ENCODE data around the gene TPTE. TPM values are rescaled to one million over a fixed set of nuclear protein-coding genes. Genes with fewer than 3 reads are reported as not detected.
"Not testable (repeated sequence)": the region's sequence is repeated elsewhere in the genome, so short reads cannot be mapped to it uniquely, and the experiment has no call there.

The TPTE gene
- total RNA-seq: under 1 TPM in 2 of 4 donors, not detected in 2; 0.22 to 0.54 TPM

DNA sequence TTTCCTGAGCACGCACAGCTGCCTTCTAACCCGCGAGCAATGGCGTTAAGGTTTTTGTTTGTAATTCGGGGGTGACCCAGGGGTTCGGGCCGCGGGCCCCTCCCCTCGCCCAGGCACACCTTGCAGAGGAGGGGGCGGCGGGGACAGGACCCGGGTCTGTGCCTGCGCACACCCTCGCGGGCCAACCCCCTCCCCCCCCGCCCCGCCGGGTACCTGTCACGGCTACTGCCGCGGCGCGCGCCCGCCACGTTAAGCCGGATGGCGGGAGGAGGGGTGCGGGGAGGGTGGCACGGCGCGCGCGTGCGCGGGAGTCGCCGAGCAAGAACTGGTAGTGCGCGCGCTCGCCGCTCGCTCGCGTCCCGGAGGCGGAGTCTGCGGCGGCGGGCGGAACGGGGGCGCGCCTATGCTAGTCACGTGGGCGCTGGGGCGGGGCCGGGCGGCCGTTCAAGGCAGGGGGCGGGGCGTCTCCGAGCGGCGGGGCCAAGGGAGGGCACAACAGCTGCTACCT lies at the start of gene TPTE:
Gene TPTE, plus strand, starts transcription at position 493 of the 508 bp plus-strand sequence. CDS start 17,141 bp downstream, outside the sequence.
- H3K27me3 ChIP-seq: no peaks in the 10 kb centered on the region
- no peak for TF ChIP-seq POLR2A (IDR thresholded peaks at IDR 0.05)
- TF ChIP-seq, protein P1, sequence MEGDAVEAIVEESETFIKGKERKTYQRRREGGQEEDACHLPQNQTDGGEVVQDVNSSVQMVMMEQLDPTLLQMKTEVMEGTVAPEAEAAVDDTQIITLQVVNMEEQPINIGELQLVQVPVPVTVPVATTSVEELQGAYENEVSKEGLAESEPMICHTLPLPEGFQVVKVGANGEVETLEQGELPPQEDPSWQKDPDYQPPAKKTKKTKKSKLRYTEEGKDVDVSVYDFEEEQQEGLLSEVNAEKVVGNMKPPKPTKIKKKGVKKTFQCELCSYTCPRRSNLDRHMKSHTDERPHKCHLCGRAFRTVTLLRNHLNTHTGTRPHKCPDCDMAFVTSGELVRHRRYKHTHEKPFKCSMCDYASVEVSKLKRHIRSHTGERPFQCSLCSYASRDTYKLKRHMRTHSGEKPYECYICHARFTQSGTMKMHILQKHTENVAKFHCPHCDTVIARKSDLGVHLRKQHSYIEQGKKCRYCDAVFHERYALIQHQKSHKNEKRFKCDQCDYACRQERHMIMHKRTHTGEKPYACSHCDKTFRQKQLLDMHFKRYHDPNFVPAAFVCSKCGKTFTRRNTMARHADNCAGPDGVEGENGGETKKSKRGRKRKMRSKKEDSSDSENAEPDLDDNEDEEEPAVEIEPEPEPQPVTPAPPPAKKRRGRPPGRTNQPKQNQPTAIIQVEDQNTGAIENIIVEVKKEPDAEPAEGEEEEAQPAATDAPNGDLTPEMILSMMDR (IDR thresholded peaks at IDR 0.05): no peak
- no peaks in the 10 kb centered on the region for H3K4me1 ChIP-seq
- no peak within 1 kb of the TSS for H3K27ac ChIP-seq
- intact Hi-C loops (cut with DNase I): no loop called here
- no peaks in the 10 kb centered on the region for H3K36me3 ChIP-seq
- no peak for DNase-seq
- WGBS, 2 donors: 58 to 63% methylated on average over 46 to 60 of the region's 66 CpGs
- no peak within 1 kb of the TSS for H3K4me3 ChIP-seq (replicated peaks in 1 of 3)
- H3K9me3 ChIP-seq: no peaks in the 10 kb centered on the region

DNA sequence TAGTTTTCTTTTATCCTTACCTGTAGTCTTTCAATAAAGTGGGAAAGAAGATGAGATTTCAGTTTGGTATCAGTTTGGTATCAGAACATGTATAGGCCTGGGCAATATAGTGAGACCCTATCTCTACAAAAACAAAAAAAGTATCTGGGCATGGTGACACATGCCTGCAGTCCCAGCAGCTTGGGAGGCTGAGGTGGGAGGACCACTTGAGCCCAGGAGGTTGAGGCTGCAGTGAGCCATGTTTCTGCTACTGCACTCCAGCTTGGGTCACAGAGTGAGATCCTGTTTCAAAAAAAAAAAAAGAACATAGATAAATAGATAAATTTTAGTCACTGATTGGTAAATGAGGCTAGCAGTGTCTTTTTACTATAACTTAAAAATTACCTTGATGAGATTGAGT lies 49.4 kb upstream of the TPTE start:
- H3K9me3 ChIP-seq; H3K4me1 ChIP-seq; intact Hi-C loops (cut with DNase I); DNase-seq; H3K36me3 ChIP-seq; H3K4me3 ChIP-seq (replicated peaks in 1 of 3); H3K27me3 ChIP-seq; H3K27ac ChIP-seq: not testable (repeated sequence)

DNA sequence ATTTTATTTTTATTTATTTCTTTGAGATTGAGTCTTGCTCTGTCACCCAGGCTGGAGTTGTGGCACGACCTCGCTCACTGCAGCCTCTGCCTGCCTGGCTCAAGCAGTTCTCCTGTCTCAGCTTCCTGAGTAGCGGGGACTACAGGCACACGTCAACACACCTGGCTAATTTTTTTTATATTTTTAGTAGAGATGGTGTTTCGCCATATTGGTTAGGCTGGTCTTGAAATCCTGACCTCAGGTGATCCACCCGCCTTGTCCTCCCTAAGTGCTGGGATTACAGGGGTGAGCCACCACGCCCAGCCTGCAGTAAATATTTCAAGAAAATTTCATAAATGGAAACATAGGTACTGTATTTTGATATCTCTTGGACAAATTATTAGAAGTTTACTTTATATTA lies 43.6 kb upstream of the TPTE start:
- WGBS, 2 donors: 49 to 61% methylated on average over 7 of the region's 7 CpGs
- H3K27ac ChIP-seq; H3K27me3 ChIP-seq; H3K4me3 ChIP-seq (replicated peaks in 1 of 3); H3K9me3 ChIP-seq; DNase-seq; intact Hi-C loops (cut with DNase I); H3K4me1 ChIP-seq; H3K36me3 ChIP-seq: not testable (repeated sequence)

DNA sequence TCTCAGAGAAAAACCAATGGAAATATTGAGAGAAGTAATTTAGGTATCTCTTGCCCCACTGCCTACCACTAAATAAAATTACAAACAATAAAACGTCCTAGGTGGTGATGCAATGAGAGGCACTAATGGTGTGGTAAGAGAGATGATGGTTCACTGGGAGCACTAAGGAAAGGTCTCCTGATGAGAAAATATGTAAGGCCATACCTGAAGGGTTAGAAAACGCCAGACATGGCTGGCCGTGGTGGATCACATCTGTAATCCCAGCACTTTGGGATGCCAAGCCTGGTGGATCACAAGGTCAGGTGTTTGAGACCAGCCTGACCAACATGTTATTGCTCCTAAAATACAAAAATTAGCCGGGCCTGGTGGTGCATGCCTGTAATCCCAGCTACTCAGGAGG lies 41.5 kb upstream of the TPTE start:
- H3K36me3 ChIP-seq; H3K27me3 ChIP-seq; H3K4me3 ChIP-seq (replicated peaks in 1 of 3); H3K4me1 ChIP-seq; H3K9me3 ChIP-seq; H3K27ac ChIP-seq; intact Hi-C loops (cut with DNase I); DNase-seq: not testable (repeated sequence)
- 35 to 40% methylated on average over 4 of the region's 4 CpGs for WGBS, 2 donors

DNA sequence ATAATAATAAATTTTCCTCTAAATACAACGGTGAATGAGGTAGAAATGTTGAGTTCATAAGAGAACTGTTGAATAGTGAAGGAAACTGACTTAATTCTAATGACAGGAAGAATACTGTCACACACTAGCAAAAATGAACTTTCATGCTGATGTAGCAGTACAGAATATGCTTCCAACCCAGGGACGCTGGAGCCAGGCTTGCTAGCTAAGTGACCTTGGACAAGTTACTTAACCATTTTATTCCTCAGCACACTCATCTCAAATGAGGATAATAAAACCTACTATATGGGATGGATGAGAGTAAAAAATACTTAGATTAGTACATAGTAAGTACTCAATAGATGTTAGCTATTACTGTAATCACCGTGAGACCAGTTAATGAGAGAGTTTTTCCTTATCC lies 36.5 kb upstream of the TPTE start:
- H3K4me3 ChIP-seq (replicated peaks in 1 of 3); H3K36me3 ChIP-seq; DNase-seq; H3K27ac ChIP-seq; intact Hi-C loops (cut with DNase I); H3K9me3 ChIP-seq; H3K4me1 ChIP-seq; H3K27me3 ChIP-seq: not testable (repeated sequence)
- 57 to 62% methylated on average over 3 of the region's 3 CpGs for WGBS, 2 donors

DNA sequence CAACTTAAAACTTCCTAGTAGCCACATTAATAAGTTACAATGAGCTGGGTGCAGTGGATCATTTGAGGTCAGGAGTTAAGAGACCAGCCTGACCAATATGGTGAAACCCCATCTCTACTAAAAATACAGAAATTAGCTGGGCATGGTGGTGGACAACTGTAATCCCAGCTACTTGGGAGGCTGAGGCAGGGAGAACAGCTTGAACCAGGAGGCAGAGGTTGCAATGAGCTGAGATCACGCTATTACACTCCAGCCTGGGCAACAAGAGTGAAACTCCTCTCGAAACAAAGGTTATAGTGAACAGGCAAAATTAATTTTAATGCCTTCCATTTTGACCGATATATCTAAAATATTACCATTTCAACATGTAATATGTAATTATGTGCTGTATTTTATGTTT lies 30.9 kb upstream of the TPTE start:
- H3K36me3 ChIP-seq; intact Hi-C loops (cut with DNase I); H3K27me3 ChIP-seq; H3K4me1 ChIP-seq; DNase-seq; H3K9me3 ChIP-seq; H3K4me3 ChIP-seq (replicated peaks in 1 of 3); H3K27ac ChIP-seq: not testable (repeated sequence)
- 54 to 63% methylated on average over 3 of the region's 3 CpGs for WGBS, 2 donors

DNA sequence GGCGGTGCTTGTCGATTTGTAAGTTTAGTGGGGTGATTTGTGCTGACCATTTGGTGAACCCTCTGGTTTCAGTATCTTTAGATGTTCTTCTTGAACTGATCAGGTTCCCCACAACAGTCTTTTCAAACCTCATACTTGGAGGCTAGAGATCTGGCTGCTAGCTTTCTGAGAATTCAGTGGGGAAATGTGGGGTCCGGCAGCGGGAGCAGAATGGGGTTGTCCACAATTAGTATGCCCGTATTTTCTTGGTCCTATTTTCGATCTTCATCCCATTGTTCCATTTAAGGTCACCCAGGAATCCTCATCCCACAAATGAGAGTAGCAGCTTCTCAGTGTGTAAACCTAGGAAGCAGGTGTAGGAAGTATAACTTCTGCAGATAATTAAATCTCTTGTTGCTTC lies 10.3 kb upstream of the TPTE start:
- no peaks in the 10 kb centered on the region for H3K27me3 ChIP-seq
- intact Hi-C loops (cut with DNase I): no loop called here
- no peaks in the 10 kb centered on the region for H3K36me3 ChIP-seq
- TF ChIP-seq, protein P1 (IDR thresholded peaks at IDR 0.05): no peak
- no peak for TF ChIP-seq POLR2A (IDR thresholded peaks at IDR 0.05)
- H3K27ac ChIP-seq: no peak overlapping the region
- no peaks in the 10 kb centered on the region for H3K9me3 ChIP-seq
- no peak for DNase-seq
- WGBS, 2 donors: 58 to 67% methylated on average over 6 of the region's 6 CpGs
- H3K4me3 ChIP-seq (replicated peaks in 1 of 3): no peak overlapping the region
- no peaks in the 10 kb centered on the region for H3K4me1 ChIP-seq

DNA sequence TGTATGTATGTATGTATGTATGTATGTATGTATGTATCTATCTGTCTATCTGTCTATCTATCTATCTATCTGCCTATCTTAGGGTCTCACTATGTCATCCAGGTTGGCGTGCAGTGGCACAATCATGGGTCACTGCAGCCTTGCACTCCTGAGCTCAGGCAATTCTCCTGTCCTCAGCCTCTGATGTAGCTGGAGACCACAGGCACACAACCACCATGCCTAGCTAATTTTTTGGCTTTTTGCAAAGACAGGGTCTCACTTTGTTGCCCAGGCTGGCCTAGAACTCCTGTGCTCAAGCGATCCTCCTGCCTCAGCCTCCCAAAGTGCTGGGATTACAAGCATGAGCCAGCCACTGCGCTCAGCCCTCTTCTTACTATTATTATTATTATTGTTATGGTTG lies 4.5 kb upstream of the TPTE start:
- DNase-seq; H3K27ac ChIP-seq; H3K27me3 ChIP-seq; H3K4me3 ChIP-seq (replicated peaks in 1 of 3); intact Hi-C loops (cut with DNase I); H3K4me1 ChIP-seq; H3K9me3 ChIP-seq; H3K36me3 ChIP-seq: not testable (repeated sequence)
- 79% methylated on average over 3 of the region's 3 CpGs for WGBS, 2 donors

DNA sequence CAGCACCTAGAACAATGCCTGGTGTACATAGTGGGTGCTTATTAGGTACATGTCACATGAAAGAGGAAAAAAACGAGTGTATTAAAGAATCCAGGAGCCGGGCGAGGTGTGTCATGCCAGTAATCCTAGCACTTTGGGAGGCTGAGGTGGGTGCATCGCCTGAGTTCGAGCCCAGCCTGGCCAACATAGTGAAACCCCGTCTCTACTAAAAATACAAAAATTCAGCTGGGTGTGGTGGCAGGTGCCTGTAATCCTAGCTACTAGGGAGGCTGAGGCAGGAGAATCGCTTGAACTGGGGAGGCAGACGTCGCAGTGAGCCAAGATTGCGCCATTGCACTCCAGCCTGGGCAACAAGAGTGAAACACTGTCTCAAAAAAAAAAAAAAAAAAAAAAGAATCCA lies 3.5 kb upstream of the TPTE start:
- intact Hi-C loops (cut with DNase I); H3K9me3 ChIP-seq; DNase-seq; H3K4me1 ChIP-seq; H3K27me3 ChIP-seq; H3K27ac ChIP-seq; H3K4me3 ChIP-seq (replicated peaks in 1 of 3); H3K36me3 ChIP-seq: not testable (repeated sequence)
- 74 to 77% methylated on average over 10 of the region's 10 CpGs for WGBS, 2 donors

DNA sequence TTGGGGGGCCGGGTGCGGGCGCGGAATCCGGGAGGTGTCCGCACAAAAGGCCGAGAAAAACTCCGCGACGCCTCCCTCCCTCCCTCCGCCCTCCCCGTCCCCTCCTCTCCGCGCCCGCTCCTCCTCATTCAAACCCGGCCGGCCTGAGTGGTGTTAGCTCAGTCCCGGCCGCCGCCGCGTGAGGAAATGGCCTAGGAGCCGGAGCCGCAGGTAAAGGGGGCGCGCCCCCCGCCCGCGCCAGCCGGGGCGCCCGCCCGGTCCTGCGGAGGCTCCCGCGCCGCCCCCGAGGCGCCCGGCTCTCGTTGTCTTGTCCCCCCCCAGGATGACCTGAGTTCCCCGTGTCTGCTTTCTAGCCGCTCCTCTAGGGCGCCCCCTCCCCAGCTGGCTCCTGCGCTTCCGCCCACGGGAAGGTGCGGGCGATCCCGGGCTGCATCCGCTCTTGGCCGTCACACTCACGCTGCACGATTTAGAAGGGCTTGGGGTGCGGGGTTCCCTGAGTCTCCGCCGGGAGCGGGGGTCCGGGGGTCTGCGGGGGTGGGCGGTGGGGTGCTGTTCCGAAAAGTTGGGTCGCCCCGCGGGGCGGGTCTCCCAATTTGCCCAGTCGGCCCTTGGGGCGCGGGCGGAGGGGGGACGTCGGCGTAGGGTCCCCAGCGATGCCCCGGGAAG lies 585 bp downstream of the TPTE start:
- intact Hi-C loops (cut with DNase I); H3K9me3 ChIP-seq; H3K27me3 ChIP-seq; H3K4me3 ChIP-seq (replicated peaks in 1 of 3); H3K27ac ChIP-seq; H3K36me3 ChIP-seq; DNase-seq; H3K4me1 ChIP-seq: not testable (repeated sequence)
- 53 to 65% methylated on average over 17 to 30 of the region's 75 CpGs for WGBS, 2 donors
